ENCODE measurements around the gene ANKRD40CL. TPM values are rescaled to one million over a fixed set of nuclear protein-coding genes. Genes with fewer than 3 reads are reported as not detected.

The ANKRD40CL gene
- total RNA-seq, 1 experiment from 2014 or later: not detected

DNA sequence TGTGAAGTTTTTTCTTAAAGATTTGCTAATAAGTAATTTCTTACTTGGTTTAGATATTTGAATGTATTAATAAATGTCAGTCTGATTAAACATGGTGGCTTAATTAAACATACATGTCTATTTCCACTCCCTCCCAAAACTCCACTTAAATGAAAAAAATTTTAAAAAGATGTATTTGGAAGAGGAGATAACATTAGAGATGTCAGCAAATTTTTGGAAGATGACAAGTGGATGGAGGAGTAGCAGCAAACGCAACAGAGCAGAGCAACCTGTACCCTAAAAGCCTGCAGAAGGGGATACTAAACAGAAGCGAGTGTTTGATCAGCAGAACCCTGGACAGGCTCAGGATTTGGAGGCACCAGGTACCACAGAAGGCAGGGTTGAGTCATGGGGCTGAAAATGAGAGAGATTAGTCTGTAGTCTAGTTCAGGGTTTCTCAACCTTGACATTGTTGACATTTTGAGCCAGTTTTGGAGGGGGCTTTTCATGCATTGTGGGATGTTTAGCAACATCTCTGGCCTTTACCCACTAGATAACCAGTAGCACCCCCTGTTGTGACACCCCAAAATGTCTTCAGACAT, 30.1 kb downstream of the ANKRD40CL start:
- no peaks in the 10 kb centered on the region for H3K27me3 ChIP-seq (ENCODE audit: insufficient read depth, low read length)
- H3K23me2 ChIP-seq (ENCODE audit: insufficient read length, low read depth, low read length, poor library complexity, severe bottlenecking): no peaks in the 10 kb centered on the region
- peaks cover 0 to 7% of the 10 kb centered on the region in 2 experiments; a peak in 2 of 4 replicates for H3K4me1 Mint-ChIP-seq
- H3K4me1 ChIP-seq (ENCODE audit: insufficient read depth, low read length): no peaks in the 10 kb centered on the region
- no peak overlapping the region for H3K27ac ChIP-seq (ENCODE audit: insufficient read length, low read depth, low read length)
- no peak overlapping the region for H3K14ac ChIP-seq (ENCODE audit: insufficient read depth, low read length)
- no peak overlapping the region for H3K4me3 Mint-ChIP-seq
- H2BK5ac ChIP-seq (ENCODE audit: insufficient read length, low read length): no peak overlapping the region
- no peak overlapping the region for H3K27ac Mint-ChIP-seq
- H2BK15ac ChIP-seq (ENCODE audit: low read depth, low read length): no peak overlapping the region
- no peak overlapping the region for H3K18ac ChIP-seq (ENCODE audit: insufficient read length, low read depth, low read length)
- no peak overlapping the region for H4K5ac ChIP-seq (ENCODE audit: insufficient read length, low read depth, low read length)
- WGBS (ENCODE audit: extremely low coverage, insufficient read length, low lambda C conversion rate): no CpG with 5 or more reads among the region's 2 CpGs
- peaks cover 8% of the 10 kb centered on the region for H3K79me1 ChIP-seq (ENCODE audit: insufficient read depth, low read depth, low read length, poor library complexity, severe bottlenecking)
- H3K79me2 ChIP-seq (ENCODE audit: insufficient read depth, low read length): peaks cover 31% of the 10 kb centered on the region; the same call in 1 of the 2 replicates
- H3K9me3 ChIP-seq (ENCODE audit: control insufficient read depth, low read depth, low read length): no peaks in the 10 kb centered on the region
- peaks cover 24 to 63% (median 53%) of the 10 kb centered on the region in 3 experiments; a peak in 6 of 7 replicates for H3K36me3 Mint-ChIP-seq (ENCODE audit: insufficient read depth in 1 of 3, low read depth in 3 of 3)
- H2AFZ ChIP-seq (ENCODE audit: low read length): no peak overlapping the region
- no peak overlapping the region for H2BK12ac ChIP-seq (ENCODE audit: insufficient read length, low read depth, low read length)
- no peak overlapping the region for H2AK5ac ChIP-seq (ENCODE audit: insufficient read length, low read length)
- no peak overlapping the region for H2BK120ac ChIP-seq (ENCODE audit: low read depth, low read length, poor library complexity, severe bottlenecking)
- H3K56ac ChIP-seq (ENCODE audit: insufficient read length, low read depth, low read length): no peak overlapping the region
- no peak overlapping the region for H3K23ac ChIP-seq (ENCODE audit: insufficient read length, low read depth, low read length)
- H2BK20ac ChIP-seq (ENCODE audit: low read depth, low read length, poor library complexity, severe bottlenecking): no peak overlapping the region
- no peak overlapping the region for H3K4me2 ChIP-seq (ENCODE audit: insufficient read depth, insufficient read length, low read length)
- H3K9me3 Mint-ChIP-seq: no peaks in the 10 kb centered on the region
- no peak overlapping the region for H3T11ph ChIP-seq (ENCODE audit: low read length)
- H3K27me3 Mint-ChIP-seq (ENCODE audit: low read depth): no peaks in the 10 kb centered on the region
- H4K20me1 ChIP-seq (ENCODE audit: control insufficient read depth, insufficient read depth, insufficient read length): no peaks in the 10 kb centered on the region
- TF ChIP-seq, protein P1, sequence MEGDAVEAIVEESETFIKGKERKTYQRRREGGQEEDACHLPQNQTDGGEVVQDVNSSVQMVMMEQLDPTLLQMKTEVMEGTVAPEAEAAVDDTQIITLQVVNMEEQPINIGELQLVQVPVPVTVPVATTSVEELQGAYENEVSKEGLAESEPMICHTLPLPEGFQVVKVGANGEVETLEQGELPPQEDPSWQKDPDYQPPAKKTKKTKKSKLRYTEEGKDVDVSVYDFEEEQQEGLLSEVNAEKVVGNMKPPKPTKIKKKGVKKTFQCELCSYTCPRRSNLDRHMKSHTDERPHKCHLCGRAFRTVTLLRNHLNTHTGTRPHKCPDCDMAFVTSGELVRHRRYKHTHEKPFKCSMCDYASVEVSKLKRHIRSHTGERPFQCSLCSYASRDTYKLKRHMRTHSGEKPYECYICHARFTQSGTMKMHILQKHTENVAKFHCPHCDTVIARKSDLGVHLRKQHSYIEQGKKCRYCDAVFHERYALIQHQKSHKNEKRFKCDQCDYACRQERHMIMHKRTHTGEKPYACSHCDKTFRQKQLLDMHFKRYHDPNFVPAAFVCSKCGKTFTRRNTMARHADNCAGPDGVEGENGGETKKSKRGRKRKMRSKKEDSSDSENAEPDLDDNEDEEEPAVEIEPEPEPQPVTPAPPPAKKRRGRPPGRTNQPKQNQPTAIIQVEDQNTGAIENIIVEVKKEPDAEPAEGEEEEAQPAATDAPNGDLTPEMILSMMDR (conservative IDR thresholded peaks at IDR 0.05): no peak
- H3K9ac ChIP-seq (ENCODE audit: extremely low read depth, insufficient read length, low read length): no peak overlapping the region
- no peak overlapping the region for H3K4ac ChIP-seq (ENCODE audit: low read depth, low read length)
- DNase-seq: no peak
- H4K8ac ChIP-seq (replicated peaks; ENCODE audit: insufficient read length, low read depth, low read length): no peak overlapping the region
- no peak overlapping the region for H4K91ac ChIP-seq (ENCODE audit: insufficient read length, low read depth, low read length)

Data from H9 (cell line).